WI38 (cell line): ENCODE data around the gene SYNGAP1.

Source experiments
- H3K4me3 ChIP-seq: 2 replicates; pipeline ENCODE4 v1.5.1; 2011; ENCODE audit warnings: low read depth, mild to moderate bottlenecking, control low read depth, low read length
- CTCF ChIP-seq: IDR thresholded peaks from 2 replicates; pipeline ENCODE4 v1.5.1; 2012; ENCODE audit warnings: low read depth, mild to moderate bottlenecking, control low read depth, low read length

Gene SYNGAP1

GRCh38 chr6:33417903-33418689, 1.8 kb upstream of the SYNGAP1 start, which contains the start of gene CUTA:
Gene CUTA, minus strand, starts transcription at chr6:33418107. Its CDS starts 107 bp downstream, at chr6:33418000.
- TF ChIP-seq CTCF, result no peak
- H3K4me3 ChIP-seq, result peak within 1 kb of the TSS; percentile 66

GRCh38 chr6:33418690-33419291, 1.1 kb upstream of the SYNGAP1 start:
- TF ChIP-seq CTCF, result no peak
- H3K4me3 ChIP-seq, result peak overlapping the region; percentile 26

- H3K4me3 ChIP-seq, result peak overlapping the region; percentile 61
These were observed 852 bp downstream of the SYNGAP1 start for GRCh38 chr6:33420491-33421343.

GRCh38 chr6:33421344-33421643, 1.4 kb downstream of the SYNGAP1 start:
- H3K4me3 ChIP-seq, result peak overlapping the region; percentile 3; the same call in 1 of the 2 replicates
- TF ChIP-seq CTCF, result no peak

More at GRCh38 chr6:33420491-33421343, 852 bp downstream of the SYNGAP1 start:
- TF ChIP-seq CTCF, result no peak

GRCh38 chr6:33423777-33424176, 3.9 kb downstream of the SYNGAP1 start:
- no peak for TF ChIP-seq CTCF

GRCh38 chr6:33424855-33425667, 5.2 kb downstream of the SYNGAP1 start:
- peak overlapping the region; percentile 60 for H3K4me3 ChIP-seq
- TF ChIP-seq CTCF, result no peak

More at GRCh38 chr6:33423777-33424176, 3.9 kb downstream of the SYNGAP1 start:
- no peak overlapping the region for H3K4me3 ChIP-seq
